CD4-positive, alpha-beta T cell treated with Interleukin-4 for 1 hour (primary cell): ENCODE measurements around the gene PRR13.
"Not testable (repeated sequence)": the region's sequence is repeated elsewhere in the genome, so short reads cannot be mapped to it uniquely, and the experiment has no call there.

Source experiments
- DNase-seq, 2 donors: peaks; one replicate each; pipeline ENCODE4 v3.0.0-alpha.2; 2020 to 2022

Gene PRR13

DNA sequence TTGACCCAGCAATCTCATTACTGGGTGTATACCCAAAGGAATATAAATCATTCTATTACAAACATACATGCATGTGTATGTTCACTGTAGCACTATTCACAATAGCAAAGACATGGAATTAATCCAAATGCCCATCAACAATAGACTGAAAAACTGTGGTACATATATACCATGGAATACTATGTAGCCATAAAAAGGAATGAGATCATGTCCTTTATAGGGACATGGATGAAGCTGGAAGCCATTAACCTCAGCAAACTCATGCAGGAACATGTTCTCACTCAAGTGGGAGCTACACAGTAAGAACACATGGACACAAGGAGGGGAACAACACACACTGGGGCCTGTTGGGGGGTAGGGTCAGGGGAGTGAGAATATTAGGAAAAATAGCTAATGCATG is 2.0 kb upstream of the PRR13 start:
- not testable (repeated sequence) for DNase-seq

DNA sequence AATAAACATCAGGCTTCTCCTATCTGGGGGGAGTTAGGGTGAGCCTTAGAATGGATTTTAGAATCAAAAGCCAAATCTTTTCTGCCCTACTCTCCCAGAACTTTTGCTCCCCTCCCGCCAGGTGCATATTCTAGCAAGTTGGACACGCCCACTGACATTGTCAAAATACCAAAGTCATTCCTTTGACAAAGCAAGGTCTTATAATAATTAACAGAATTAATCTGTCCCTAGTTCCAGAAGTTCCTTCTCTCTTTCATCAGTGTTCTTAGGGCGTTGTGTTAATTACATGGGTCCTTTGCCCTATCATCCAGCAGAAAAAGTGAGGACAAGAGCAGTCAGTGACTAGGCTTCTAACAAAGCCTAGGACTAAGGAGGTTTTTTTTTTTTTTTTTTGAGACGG is 2.4 kb downstream of the PRR13 start:
- DNase-seq = no peak

DNA sequence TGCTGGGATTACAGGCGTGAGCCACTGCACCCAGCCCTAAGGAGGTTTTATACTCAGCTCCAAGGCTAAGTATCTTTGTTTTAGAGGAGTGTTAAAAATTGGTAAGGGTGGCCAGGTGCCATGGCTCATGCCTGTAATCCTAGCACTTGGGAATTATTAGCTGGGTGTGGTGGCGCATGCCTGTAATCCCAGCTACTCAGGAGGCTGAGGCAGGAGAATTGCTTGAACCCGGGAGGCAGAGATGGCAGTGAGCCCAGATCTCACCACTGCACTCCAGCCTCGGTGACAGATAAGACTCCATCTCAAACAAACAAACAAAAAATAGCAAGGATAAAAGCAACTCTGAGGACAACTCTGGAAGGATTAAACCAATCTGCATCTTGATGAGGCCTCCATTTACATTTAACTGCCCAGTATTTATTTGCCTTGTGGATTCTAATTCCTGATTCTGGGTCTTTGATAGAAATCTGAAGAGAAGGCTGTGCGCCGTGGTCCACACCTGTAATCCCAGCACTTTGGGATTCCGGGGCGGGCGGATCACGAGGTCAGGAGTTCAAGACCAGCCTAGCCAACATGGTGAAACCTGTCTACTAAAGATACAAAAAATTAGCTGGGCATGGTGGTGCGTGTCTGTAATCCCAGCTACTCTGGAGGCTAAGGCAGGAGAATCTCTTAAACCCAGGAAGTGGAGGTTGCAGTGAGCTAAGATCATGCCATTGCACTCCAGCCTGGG is 3.2 kb downstream of the PRR13 start:
- DNase-seq = not testable (repeated sequence)

DNA sequence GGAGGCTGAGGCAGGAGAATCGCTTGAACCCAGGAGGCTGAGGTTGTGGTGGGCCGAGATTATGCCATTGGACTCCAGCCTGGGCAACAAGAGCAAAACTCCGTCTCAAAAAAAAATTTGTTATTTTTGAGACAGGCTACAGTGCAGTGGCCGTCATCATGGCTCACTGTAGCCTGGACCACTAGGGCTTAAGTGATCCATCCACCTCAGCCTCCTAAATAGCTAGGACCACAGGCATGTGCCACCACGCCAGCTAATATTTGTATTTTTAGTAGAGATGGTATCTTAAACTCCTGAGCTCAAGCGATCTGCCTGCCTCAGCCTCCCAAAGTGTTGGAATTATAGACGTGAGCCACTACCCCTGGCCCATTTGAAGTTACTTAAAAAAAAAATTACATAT is 9.4 kb downstream of the PRR13 start:
- no peak for DNase-seq

DNA sequence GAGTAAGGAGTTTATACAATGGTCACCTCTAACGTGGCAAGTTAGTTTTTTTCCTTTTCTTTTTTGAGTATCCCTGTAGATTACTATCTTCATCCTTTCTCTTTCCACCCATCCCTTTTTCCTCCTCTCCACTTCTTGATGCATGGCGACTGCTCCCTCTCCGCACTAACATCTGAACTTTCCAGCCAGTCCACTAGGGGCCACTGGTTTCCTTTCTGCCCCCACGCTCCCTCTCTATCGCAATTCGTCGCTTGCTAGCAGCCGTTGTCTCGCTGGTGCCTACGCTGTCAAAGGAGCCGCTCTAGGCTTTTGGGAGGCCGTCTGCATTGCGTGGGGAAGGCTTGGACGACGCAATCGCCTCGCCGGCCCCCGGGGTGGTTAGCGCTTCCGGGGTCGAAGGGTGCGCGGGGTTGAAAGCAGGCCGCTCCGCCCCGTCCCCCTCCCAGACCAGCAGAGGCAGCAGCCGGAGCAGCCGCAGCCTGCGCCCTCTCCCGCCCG is 10.2 kb downstream of the PRR13 start, which contains the start of gene PCBP2:
Gene PCBP2 (plus strand): TSS at position 442 of the 498 bp plus-strand sequence. CDS start 2,699 bp downstream, outside the sequence.
- peak; percentile 99 for DNase-seq

DNA sequence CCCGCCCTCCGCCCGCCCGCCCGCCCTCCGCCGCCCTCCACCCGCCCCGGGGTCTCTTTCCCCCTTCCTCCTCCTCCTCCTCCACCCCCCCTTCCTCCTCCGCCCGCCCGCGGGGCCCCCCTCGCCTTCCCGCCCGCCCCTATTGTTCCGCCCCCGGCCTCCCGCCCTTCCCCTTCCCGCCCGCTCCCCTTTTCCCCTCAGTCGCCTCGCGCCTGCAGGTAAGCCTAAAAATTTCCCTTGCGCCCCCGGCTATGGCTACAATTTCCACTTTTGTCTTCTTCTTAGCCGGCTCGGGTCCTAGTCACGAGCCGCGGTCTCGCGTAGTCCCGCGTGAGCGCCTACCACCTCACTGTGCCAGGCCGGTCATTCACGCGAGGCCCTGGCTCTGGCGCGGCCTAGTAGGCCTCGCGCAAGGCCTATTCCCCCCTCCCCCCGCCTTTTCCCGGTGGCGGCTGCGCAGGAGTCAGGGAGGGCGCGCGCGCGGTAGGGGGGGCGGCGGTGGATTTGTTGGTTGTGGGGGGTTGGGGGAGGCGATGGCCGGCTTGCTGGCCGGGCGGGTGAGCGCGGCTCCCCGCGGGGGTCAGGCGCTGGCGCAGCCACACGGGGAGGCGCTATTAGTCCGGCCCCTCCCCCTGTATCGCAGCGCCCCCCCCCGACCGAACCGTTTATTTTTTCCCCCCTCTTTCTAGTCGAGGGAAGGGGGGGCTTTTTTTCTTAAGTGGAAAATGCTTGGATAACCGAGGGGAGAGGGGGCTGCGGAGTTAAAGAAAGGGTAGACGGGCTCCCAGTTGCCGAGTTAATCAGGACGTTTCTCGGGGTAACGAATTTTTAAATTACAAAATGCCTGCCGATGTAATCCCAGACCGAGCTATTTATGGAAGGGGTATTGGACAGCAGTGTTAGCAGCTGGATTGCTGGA is 10.9 kb downstream of the PRR13 start:
- peak; percentile 76 to 86 for DNase-seq

DNA sequence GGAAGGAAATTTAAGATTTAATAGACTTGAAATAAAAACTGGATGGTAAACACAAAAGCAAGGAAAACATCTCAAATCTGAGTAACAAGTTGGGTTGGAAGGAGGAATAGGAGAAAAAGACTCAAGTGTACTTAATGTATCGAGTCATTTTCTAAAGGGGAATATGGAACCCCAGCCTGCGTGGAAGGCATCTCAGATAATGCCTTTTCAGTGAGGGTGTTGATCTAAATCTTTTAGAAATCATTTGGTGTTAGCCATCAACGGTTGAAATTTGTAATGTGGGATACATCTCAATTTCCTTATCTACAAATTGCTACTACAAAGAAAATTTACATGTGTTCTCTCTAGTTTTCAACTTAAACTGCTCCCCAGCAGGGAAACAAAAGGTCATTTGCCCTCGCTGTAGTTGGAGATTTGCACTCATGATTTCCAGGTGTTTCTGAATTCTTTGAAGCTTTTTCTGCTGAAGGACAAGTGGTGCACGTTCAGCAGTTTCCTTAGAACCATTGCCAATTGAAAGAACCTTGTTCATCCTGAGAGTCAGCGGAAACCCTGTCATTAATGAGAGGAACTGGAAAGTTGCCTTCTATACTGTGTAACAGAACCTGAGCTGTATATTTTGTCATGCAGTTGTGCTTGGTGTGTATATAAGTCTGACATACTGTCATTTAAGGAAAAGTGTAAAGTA is 12.6 kb downstream of the PRR13 start:
- DNase-seq = no peak

DNA sequence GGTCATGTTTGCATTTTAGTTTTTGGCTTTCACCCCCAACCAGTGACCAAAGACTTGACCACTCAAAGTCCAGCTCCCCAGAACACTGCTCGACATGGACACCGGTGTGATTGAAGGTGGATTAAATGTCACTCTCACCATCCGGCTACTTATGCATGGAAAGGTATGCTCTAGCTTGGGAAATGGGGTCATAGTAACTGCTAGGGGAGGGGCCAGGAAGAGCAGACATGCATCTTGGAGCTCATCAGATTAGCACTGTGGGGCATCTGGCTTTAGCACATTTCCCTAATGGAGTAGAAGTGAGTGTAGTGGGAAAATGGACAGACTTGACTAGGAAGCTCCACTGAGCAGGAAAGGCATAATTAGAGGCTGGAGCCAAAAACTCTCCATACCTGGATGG is 13.2 kb downstream of the PRR13 start:
- DNase-seq = no peak

DNA sequence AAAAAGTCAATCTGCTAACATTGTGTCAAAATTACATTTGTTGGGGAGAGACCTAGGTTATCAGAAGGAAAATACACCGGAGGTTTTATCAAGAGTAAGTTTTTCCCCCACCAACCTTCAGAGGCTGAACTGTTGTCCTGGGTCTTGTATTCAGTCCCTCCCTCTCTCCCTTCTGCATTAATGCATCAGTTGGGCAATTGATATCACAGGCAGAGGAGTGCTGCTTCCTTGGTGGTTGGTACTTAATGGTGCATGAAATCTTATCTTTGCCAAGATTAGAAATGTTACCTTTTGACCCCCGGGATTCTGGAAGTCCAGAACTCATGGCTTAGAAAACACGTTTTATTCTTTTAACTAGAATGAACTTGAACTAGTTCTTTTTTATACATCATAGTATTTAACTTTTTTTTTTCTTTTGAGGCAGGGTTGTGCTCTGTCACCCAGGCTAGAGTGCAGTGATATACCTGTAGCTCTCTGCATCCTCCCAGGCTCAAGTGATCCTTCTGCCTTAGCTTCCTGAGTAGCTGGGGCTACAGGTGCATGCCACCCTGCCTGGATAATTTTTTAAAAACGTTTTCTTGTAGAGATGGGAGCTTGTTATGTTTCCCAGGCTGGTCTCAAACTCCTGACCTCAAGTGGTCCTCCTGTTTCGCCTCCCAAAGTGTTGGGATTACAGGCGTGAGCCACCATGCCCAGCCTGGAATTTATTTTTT is 15.3 kb downstream of the PRR13 start:
- DNase-seq = no peak

DNA sequence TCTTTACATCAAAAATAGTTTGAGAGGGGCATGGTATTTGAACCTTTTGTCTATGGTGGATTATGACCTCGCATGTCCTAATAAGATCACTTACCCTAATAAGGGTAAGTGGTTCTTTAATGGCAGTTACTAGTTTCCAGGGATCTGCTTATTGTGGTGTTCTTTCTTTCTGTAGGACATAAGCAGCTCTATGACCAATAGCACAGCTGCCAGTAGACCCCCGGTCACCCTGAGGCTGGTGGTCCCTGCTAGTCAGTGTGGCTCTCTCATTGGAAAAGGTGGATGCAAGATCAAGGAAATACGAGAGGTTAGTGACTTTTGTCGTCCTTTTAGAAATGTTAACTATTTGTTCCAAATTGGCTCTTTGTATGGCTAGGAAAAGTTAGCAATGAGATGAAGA is 17.6 kb downstream of the PRR13 start:
- no peak for DNase-seq

DNA sequence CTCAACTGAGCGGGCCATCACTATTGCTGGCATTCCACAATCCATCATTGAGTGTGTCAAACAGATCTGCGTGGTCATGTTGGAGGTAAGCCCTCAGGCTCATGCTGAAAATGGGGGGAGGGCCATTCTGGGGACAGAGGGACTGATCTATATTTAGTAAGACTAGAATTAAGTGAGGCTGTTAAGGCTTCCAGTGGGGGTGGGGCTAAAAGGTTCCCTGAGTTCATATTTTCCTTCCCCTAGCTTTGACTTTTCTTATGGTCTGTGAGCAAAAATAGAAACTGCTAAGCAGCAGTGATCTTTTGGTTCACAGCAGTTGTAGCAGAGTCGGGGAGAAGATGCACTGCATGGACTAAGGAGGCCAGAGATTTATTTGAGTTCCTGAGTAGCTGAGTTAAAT is 19.5 kb downstream of the PRR13 start:
- no peak for DNase-seq

DNA sequence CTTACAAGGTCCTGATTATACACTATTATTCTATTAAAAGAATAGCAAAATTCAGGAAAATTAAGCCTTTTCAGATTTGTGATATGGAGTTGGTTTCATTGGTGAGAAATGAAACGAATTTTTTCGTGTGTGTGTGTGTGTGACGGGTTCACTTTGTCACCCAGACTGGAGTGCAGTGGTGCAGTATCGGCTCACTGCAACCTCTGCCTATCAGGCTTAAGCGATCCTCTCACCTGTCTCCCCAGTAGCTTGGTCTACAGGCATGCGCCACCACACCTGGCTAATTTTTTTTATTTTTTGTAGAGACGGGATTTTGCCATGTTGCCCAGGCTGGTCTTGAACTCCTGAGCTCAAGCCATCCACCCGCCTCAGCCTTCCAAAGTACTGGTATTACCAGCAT is 20.1 kb downstream of the PRR13 start:
- no peak for DNase-seq

DNA sequence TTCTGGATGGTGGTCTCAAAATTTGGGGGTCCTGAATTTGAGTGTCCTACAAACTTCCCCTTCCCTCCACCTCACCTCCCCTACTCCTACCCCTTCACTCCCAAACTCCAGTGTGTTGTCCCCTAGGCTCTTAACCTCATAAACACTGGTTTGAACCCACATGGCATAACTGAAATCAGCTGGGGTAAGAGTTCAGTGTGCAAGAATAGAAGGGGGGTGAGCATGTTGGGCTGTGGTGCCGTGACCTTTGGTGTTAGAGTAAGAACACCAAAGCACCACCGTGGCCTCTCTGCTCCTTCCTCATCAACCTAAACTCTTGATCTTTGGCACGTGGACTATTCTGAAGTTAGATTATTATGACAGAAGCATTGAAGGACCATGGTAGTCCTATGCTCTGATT is 21.4 kb downstream of the PRR13 start:
- DNase-seq = no peak

DNA sequence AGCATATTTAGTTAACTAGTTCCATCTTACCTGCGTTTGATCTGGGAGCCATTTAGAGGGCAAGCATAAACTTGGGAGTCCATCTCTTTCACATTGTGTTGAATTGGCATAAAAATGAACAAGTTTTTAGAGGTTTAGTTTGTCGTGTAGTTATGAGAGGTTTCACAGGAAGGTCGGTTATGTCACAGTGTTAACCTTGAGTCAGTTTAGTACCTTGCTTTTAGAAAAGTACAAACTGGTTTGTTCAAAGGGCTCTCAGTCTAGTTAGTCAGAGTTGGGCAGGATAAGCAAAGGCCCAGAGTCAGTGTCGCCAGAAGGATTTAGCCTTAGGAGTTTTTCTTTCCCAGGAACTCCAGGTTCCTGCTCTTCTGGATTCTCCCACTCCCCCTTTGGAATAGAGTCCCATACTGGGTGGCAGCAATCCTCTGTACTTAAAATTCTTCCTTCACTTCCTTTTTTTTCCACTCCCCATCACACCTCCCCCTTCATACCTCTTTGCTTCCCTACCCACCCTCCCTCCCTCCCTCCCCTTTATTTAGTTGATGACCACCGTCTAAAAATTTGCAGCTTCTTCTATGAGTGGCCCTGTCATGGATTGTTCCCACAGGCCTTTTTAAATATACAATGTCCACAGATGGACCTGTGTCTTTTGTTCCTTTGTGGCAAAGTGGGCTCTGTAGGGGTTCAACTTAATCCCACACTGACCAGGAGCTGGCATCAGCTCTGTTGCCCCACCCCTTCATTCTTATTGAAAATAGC is 22.4 kb downstream of the PRR13 start:
- no peak for DNase-seq

DNA sequence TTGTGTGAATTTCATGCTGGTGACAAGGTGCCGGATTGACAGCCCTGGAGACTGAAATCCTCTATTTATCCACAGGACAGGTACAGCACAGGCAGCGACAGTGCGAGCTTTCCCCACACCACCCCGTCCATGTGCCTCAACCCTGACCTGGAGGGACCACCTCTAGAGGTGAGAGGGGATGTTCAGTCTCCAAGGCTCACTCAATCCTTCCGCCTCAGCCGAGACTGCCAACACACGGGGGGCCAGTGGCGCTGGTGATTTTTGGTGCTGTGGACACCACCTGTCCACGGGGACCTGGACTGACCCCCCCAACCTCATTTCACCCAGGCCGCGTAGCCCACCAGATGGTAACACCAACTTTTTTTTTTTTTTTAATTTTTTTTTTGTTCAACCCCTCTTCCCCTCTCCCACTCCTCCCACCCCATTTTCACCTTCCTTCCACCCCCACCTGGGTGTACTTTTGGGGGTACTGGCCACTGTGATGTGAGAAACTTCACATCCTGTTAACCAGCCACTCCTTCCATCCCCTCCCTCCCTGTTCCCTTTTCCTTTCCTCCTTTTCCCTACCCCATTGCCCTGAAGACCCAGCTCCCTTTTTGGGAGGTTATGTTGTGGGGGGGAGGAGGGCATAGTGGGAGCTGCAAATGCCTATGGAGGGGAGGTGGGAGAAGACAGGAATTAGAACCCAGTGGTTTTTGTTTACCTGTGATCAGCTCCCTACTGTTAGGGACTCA is 23.3 kb downstream of the PRR13 start:
- DNase-seq = no peak

DNA sequence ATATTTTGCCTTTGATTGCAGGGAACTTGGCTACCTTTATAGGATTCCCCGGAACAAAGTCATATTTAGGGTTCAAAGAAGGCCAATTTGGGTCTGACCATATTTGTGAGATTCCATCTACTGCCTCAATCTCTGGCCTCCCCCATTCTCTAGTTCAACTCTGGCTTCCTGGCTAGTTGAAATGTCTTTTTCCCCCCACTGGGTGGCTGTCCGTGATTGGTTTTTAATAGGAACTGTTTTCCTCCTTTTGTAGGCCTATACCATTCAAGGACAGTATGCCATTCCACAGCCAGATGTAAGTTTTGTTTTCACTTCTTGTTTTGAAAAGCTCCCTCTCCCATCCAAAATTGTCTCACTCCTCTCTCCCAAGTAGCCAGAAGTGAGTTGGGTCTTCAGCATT is 24.1 kb downstream of the PRR13 start:
- no peak for DNase-seq

DNA sequence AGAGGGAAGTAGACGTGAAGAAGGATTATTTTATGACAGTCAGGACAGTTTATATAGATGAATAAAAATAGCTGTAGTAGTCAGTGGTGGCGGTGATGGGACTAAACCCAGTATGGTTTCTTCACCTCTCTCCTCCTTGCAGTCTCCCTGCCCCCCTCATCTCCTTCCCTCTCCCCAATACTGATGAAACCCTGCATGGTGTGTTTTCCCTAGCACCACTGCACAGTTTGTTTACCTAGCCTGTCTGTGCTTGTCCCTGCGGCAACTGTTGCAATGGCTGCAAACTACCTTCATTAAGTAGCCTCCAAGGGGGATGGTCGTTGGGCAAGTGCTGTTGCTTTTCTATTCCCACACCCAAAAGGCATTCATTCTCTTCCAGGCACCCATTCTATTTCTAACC is 25.1 kb downstream of the PRR13 start:
- no peak for DNase-seq

DNA sequence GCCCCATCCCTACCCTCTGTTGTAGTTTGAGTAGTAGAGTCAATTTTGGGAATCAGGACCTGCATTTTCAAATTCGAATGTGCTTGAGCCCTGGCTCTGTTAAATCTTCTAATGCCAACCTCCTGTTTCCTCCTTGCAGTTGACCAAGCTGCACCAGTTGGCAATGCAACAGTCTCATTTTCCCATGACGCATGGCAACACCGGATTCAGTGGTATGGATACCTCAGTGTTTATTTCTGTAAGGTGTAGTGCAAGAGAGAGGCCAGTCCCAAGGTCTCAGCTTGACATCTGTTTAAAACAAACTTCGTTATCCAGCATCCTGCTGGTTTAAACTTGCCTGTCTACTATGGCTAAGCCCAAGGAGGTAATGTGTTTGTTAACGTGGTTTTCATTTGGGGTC is 25.5 kb downstream of the PRR13 start:
- no peak for DNase-seq

DNA sequence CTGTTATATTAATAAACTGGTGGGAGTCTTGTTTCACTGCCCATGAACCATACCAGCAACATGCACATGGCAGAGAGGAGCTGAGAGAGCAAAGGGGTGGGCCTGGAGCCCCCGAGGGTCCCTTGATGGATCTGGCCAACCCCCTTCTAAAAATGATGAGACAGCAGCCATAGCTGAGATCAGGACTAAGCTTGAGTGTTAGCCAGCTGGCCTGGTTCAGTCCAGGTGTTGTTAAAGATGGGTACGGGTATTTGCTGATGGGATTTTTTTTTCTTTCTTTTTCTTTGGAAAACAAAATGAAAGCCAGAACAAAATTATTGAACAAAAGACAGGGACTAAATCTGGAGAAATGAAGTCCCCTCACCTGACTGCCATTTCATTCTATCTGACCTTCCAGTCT is 26.3 kb downstream of the PRR13 start:
- DNase-seq = no peak

DNA sequence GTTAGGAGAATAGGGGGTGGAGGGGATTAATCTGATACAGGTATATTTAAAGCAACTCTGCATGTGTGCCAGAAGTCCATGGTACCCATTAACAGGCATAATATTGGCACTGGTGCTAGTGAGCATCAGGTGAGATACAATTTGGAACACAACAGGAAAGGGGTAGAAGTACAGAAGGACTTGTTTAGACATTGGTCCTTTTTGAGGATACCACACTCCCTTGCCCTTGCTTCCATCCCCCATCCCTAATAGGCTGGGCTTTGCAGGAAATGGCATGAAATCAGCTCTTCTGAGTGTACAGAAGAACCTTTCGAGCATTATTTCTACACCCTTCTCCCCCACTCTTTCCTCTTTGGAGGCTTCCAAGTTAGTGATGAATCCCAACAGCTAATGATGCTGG is 26.7 kb downstream of the PRR13 start:
- no peak for DNase-seq

DNA sequence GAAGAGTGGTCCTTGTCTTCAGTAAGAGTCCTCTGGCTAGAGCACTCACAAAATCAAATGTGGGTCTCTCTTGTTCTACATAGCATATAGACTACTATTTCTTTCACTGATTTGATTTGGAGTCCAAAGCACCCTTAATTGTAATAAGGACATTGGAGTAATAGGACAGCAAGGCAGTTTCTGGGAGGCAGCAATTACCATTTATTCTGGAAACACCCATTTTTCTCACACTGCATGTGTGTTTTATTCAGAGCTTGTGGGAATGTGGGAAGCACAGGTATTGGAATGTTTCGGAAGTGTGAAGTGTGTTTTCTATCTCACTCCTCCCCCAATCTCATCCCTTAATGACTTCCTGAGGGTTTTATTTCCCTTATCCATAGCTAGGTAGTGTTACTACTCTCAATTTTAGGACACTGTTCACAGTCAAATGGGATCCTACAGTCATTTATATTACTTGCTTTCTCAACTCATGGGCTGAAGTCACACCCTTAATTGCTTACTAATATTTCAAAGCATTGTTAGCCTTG is 30.6 kb downstream of the PRR13 start:
- DNase-seq = no peak
